ENCODE results near the gene PIWIL1. TPM values are rescaled to one million over a fixed set of nuclear protein-coding genes. Genes with fewer than 3 reads are reported as not detected.

Gene PIWIL1
- total and polyA plus RNA-seq, 2 donors (not counting 3 experiments of a cell fraction or from before 2014, with no cell fraction given), result not detected

DNA sequence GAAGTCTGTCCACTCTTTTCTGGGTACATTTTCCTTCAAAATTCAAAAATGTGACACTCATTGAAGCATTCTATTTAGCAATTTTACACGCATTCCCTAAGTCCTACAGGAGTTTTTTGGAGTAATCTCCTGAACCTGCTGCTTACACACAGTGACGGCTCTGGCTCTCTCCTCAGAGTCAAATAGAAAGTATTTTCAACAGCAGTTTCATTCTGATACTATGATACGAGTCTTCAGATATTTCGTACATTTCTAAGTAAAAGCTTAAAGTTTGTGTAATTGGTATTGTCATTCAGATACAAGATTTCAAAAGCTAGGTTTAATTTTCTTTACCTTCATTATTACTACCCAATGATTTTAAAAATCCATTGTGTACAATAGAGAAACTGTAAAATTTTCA, 36.4 kb downstream of the PIWIL1 start:
- Histone ChIP-seq H2AFZ (ENCODE audit: low read depth, low read length) (no peak overlapping the region), H3K4me2 (ENCODE audit: insufficient read depth, low read length) (no peak overlapping the region), H4K20me1 (replicated peaks; ENCODE audit: control insufficient read depth, extremely low read depth, insufficient read depth, low read length) (no peaks in the 10 kb centered on the region), H3K27me3 (ENCODE audit: control insufficient read depth in 2 of 2, insufficient read depth in 2 of 2, low read length in 2 of 2) (no peaks in the 10 kb centered on the region), H3K9ac (replicated peaks; ENCODE audit: extremely low read depth, insufficient read depth, low read length) (no peak overlapping the region), H3K9me3 (replicated peaks; ENCODE audit: control insufficient read depth, insufficient read depth, low read length) (peaks cover 3% of the 10 kb centered on the region), H3K79me2 (ENCODE audit: control insufficient read depth, insufficient read depth, low read length) (no peaks in the 10 kb centered on the region), H3K9me1 (replicated peaks; ENCODE audit: control insufficient read depth, extremely low read depth, insufficient read depth, low read length) (no peaks in the 10 kb centered on the region), H3K4me3 (replicated peaks in 1 of 3; ENCODE audit: insufficient read depth in 1 of 3, low read depth in 1 of 3, low read length in 3 of 3) (no peak overlapping the region), H3K36me3 (ENCODE audit: control insufficient read depth in 2 of 2, extremely low read depth in 1 of 2, insufficient read depth in 2 of 2, low read length in 2 of 2) (no peaks in the 10 kb centered on the region), H3K27ac (ENCODE audit: insufficient read depth, low read depth, low read length) (no peak overlapping the region), H3K4me1 (ENCODE audit: control insufficient read depth, extremely low read depth, insufficient read depth, low read length) (no peaks in the 10 kb centered on the region)
- dilution Hi-C loops (cut with MboI; ENCODE audit: extremely low pct_ligation_motif_present, low sequenced_read_pairs), result no loop called here
- BruUV-seq (replicated peaks), result no TSS peak
- intact Hi-C loops (cut with micrococcal nuclease), result no loop called here
- POLR2A ChIA-PET, result no interaction called here
- FAIRE-seq (no peak), DNase-seq (ENCODE audit: low read depth, low spot score) (no peak)
- CTCF ChIA-PET, result no interaction called here
- TF ChIP-seq MYC (IDR thresholded peaks at IDR 0.05; ENCODE audit: low read depth, low read length) (no peak), FOS (IDR thresholded peaks at IDR 0.05; ENCODE audit: borderline replicate concordance, insufficient read depth, low read length) (no peak), JUN (IDR thresholded peaks at IDR 0.05; ENCODE audit: borderline replicate concordance, insufficient read depth, insufficient read length, low read depth) (no peak), POLR2A (IDR thresholded peaks at IDR 0.05; ENCODE audit: low read depth, low read length) (no peak), POLR2AphosphoS5 (IDR thresholded peaks at IDR 0.05; ENCODE audit: insufficient read depth, low read depth, low read length) (no peak)
- TF ChIP-seq, protein P1, sequence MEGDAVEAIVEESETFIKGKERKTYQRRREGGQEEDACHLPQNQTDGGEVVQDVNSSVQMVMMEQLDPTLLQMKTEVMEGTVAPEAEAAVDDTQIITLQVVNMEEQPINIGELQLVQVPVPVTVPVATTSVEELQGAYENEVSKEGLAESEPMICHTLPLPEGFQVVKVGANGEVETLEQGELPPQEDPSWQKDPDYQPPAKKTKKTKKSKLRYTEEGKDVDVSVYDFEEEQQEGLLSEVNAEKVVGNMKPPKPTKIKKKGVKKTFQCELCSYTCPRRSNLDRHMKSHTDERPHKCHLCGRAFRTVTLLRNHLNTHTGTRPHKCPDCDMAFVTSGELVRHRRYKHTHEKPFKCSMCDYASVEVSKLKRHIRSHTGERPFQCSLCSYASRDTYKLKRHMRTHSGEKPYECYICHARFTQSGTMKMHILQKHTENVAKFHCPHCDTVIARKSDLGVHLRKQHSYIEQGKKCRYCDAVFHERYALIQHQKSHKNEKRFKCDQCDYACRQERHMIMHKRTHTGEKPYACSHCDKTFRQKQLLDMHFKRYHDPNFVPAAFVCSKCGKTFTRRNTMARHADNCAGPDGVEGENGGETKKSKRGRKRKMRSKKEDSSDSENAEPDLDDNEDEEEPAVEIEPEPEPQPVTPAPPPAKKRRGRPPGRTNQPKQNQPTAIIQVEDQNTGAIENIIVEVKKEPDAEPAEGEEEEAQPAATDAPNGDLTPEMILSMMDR (IDR thresholded peaks at IDR 0.05; ENCODE audit: extremely low read depth in 1 of 2, insufficient read depth in 1 of 2, low read depth in 1 of 2, low read length in 2 of 2), result no peak
- TF ChIP-seq, protein P2, sequence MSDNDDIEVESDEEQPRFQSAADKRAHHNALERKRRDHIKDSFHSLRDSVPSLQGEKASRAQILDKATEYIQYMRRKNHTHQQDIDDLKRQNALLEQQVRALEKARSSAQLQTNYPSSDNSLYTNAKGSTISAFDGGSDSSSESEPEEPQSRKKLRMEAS (IDR thresholded peaks at IDR 0.05; ENCODE audit: insufficient read depth, insufficient read length), result no peak

All from endothelial cell of umbilical vein (primary cell).